ENCODE measurements around the gene TMEM150A. TPM values are rescaled to one million over a fixed set of nuclear protein-coding genes. Genes with fewer than 3 reads are reported as not detected.
"Not testable (repeated sequence)": the region's sequence is repeated elsewhere in the genome, so short reads cannot be mapped to it uniquely, and the experiment has no call there.

TMEM150A gene
- total RNA-seq, 1 donor from 2014 or later = 4.7 TPM

GRCh38 chr2:85604133-85604444, 1.6 kb upstream of the TMEM150A start:
- Histone ChIP-seq H3K36me3 (ENCODE audit: control insufficient read depth in 3 of 3, insufficient read depth in 3 of 3, low read length in 3 of 3) (peaks cover 18 to 30% (median 30%) of the 10 kb centered on the region in 3 donors), H3K4me1 (ENCODE audit: control insufficient read depth in 3 of 3, insufficient read depth in 3 of 3, low read length in 3 of 3) (peaks cover 69 to 81% (median 72%) of the 10 kb centered on the region in 3 donors), H3K9ac (ENCODE audit: low read depth in 1 of 3, low read length in 3 of 3) (peak overlapping the region; percentile 34 to 97 (median 48)), H3K27ac (ENCODE audit: low read depth, low read length) (peak overlapping the region; percentile 88), H3K4me3 (ENCODE audit: low read length in 3 of 3) (peak overlapping the region; percentile 60 to 93 (median 68))
- H3K9me3 ChIP-seq (ENCODE audit: control insufficient read depth in 3 of 3, low read length in 3 of 3); H3K27me3 ChIP-seq (ENCODE audit: control insufficient read depth in 3 of 3, insufficient read depth in 3 of 3, low read length in 3 of 3): not testable (repeated sequence)

- Histone ChIP-seq H3K36me3 (ENCODE audit: control insufficient read depth in 3 of 3, insufficient read depth in 3 of 3, low read length in 3 of 3) (peaks cover 31 to 41% (median 40%) of the 10 kb centered on the region in 3 donors), H3K27me3 (ENCODE audit: control insufficient read depth in 3 of 3, insufficient read depth in 3 of 3, low read length in 3 of 3) (no peaks in the 10 kb centered on the region), H3K9ac (ENCODE audit: low read depth in 1 of 3, low read length in 3 of 3) (peak overlapping the region; percentile 82 to 97 (median 83)), H3K27ac (ENCODE audit: low read depth, low read length) (peak overlapping the region; percentile 88), H3K4me1 (ENCODE audit: control insufficient read depth in 3 of 3, insufficient read depth in 3 of 3, low read length in 3 of 3) (peaks cover 53 to 68% (median 56%) of the 10 kb centered on the region in 3 donors), H3K4me3 (ENCODE audit: low read length in 3 of 3) (peak overlapping the region; percentile 82 to 100 (median 97)), H3K9me3 (ENCODE audit: control insufficient read depth in 3 of 3, low read length in 3 of 3) (no peaks in the 10 kb centered on the region)
Observed at GRCh38 chr2:85601771-85602475, 575 bp downstream of the TMEM150A start.

- Histone ChIP-seq H3K4me1 (ENCODE audit: control insufficient read depth in 3 of 3, insufficient read depth in 3 of 3, low read length in 3 of 3) (peaks cover 53 to 68% (median 56%) of the 10 kb centered on the region in 3 donors), H3K27me3 (ENCODE audit: control insufficient read depth in 3 of 3, insufficient read depth in 3 of 3, low read length in 3 of 3) (no peaks in the 10 kb centered on the region), H3K4me3 (ENCODE audit: low read length in 3 of 3) (peak overlapping the region; percentile 82 to 100 (median 97)), H3K36me3 (ENCODE audit: control insufficient read depth in 3 of 3, insufficient read depth in 3 of 3, low read length in 3 of 3) (peaks cover 37 to 45% (median 43%) of the 10 kb centered on the region in 3 donors), H3K9me3 (ENCODE audit: control insufficient read depth in 3 of 3, low read length in 3 of 3) (no peaks in the 10 kb centered on the region), H3K9ac (ENCODE audit: low read depth in 1 of 3, low read length in 3 of 3) (peak overlapping the region; percentile 82 to 97 (median 83)), H3K27ac (ENCODE audit: low read depth, low read length) (peak overlapping the region; percentile 88)
Observed at GRCh38 chr2:85600951-85601770, 1.3 kb downstream of the TMEM150A start.

DNA sequence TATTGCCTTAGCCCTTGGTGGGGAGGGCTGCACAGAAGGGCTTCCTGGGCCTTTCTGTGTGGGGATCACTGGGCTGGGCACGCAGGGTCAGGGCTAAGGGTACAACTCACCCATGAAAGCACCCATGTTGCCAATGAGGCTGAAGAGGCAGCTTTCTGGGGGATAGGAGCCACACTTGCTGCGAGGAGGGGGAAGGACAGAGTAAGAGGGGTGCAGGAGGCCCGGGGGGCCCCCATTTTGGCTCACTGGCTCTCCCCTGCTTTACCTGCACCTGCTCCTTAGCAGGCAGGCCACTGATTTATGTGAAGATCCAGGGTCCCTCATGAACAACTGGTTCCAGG, 2.3 kb downstream of the TMEM150A start:
- Histone ChIP-seq H3K4me3 (ENCODE audit: low read length in 3 of 3) (no peak overlapping the region), H3K27me3 (ENCODE audit: control insufficient read depth in 3 of 3, insufficient read depth in 3 of 3, low read length in 3 of 3) (no peaks in the 10 kb centered on the region), H3K9me3 (ENCODE audit: control insufficient read depth in 3 of 3, low read length in 3 of 3) (no peaks in the 10 kb centered on the region), H3K36me3 (ENCODE audit: control insufficient read depth in 3 of 3, insufficient read depth in 3 of 3, low read length in 3 of 3) (peaks cover 37 to 42% (median 42%) of the 10 kb centered on the region in 3 donors), H3K9ac (ENCODE audit: low read depth in 1 of 3, low read length in 3 of 3) (peak overlapping the region in 1 of 3 donors; percentile 97), H3K4me1 (ENCODE audit: control insufficient read depth in 3 of 3, insufficient read depth in 3 of 3, low read length in 3 of 3) (peaks cover 49 to 67% (median 49%) of the 10 kb centered on the region in 3 donors), H3K27ac (ENCODE audit: low read depth, low read length) (no peak overlapping the region)

- Histone ChIP-seq H3K4me3 (ENCODE audit: low read length in 3 of 3) (no peak overlapping the region), H3K9ac (ENCODE audit: low read depth in 1 of 3, low read length in 3 of 3) (peak overlapping the region in 1 of 3 donors; percentile 45), H3K36me3 (ENCODE audit: control insufficient read depth in 3 of 3, insufficient read depth in 3 of 3, low read length in 3 of 3) (peaks cover 37 to 42% (median 42%) of the 10 kb centered on the region in 3 donors), H3K9me3 (ENCODE audit: control insufficient read depth in 3 of 3, low read length in 3 of 3) (no peaks in the 10 kb centered on the region), H3K27ac (ENCODE audit: low read depth, low read length) (no peak overlapping the region), H3K27me3 (ENCODE audit: control insufficient read depth in 3 of 3, insufficient read depth in 3 of 3, low read length in 3 of 3) (no peaks in the 10 kb centered on the region), H3K4me1 (ENCODE audit: control insufficient read depth in 3 of 3, insufficient read depth in 3 of 3, low read length in 3 of 3) (peaks cover 48 to 68% (median 50%) of the 10 kb centered on the region in 3 donors)
Observed at GRCh38 chr2:85599468-85600234, 2.8 kb downstream of the TMEM150A start.

DNA sequence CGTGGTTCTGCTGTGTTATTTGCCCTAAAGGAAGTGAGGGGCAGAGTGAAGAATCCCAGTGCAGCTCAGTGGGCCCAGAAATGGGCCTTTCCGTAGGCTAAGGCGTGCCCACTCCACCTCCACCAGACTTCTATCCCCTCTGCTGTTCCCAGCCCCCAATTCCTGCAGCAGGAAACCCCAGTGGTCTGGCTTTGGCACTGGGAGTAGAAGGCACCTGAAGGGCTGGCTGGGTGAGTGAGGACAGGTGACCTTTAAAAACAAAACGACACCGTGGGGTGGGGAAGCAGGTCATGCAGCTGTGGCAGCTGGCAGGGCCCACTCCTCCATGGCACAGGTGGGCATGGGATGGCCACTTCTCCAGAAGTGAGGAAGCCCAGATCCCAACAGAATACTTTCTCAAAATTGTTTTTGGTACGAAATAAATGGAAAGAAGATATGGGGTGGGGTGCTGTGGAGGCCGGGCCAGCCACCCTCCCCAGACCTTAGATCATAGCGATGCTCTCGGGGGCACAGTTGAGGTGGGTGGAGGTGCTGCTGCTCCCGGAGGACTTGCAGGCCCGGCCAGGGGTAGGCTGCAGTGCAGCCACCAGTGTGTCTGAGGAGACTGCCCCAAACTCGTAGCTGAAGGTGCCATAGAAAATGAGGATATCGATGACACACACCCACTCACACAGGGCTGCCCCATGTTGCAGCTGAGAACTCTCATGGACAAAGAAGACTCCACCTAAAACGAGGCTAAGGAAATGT, 3.7 kb downstream of the TMEM150A start:
- no peaks in the 10 kb centered on the region for H3K27me3 ChIP-seq (ENCODE audit: control insufficient read depth in 3 of 3, insufficient read depth in 3 of 3, low read length in 3 of 3)
- H3K36me3 ChIP-seq (ENCODE audit: control insufficient read depth in 3 of 3, insufficient read depth in 3 of 3, low read length in 3 of 3) = peaks cover 37 to 42% (median 42%) of the 10 kb centered on the region in 3 donors
- H3K9ac ChIP-seq (ENCODE audit: low read depth in 1 of 3, low read length in 3 of 3) = peak overlapping the region in 1 of 3 donors; percentile 8
- no peaks in the 10 kb centered on the region for H3K9me3 ChIP-seq (ENCODE audit: control insufficient read depth in 3 of 3, low read length in 3 of 3)
- H3K4me3 ChIP-seq (ENCODE audit: low read length in 3 of 3) = no peak overlapping the region
- peaks cover 46 to 68% (median 48%) of the 10 kb centered on the region in 3 donors for H3K4me1 ChIP-seq (ENCODE audit: control insufficient read depth in 3 of 3, insufficient read depth in 3 of 3, low read length in 3 of 3)
- no peak overlapping the region for H3K27ac ChIP-seq (ENCODE audit: low read depth, low read length)

DNA sequence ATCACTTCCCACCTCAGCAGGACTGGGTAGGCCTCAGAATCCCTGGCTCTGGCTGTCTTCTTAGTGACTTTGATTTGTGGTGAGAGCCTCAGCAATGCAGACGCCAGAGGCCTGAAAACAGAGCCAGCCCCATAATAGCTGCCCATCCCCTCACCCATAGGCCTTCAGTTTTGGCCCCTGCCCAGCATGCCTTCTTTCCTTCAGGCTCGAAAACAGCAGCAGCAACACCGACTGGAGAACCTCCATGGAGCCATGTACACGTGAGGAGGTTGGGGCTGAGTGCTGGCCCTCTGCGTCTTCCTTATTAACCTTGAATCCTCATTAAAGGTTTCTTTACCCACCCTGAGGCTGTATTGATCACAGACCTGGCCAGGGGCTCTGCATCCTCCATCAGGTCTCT, 5.3 kb downstream of the TMEM150A start:
- H3K36me3 ChIP-seq (ENCODE audit: control insufficient read depth in 3 of 3, insufficient read depth in 3 of 3, low read length in 3 of 3) = peaks cover 42 to 49% (median 46%) of the 10 kb centered on the region in 3 donors
- no peaks in the 10 kb centered on the region for H3K9me3 ChIP-seq (ENCODE audit: control insufficient read depth in 3 of 3, low read length in 3 of 3)
- H3K27me3 ChIP-seq (ENCODE audit: control insufficient read depth in 3 of 3, insufficient read depth in 3 of 3, low read length in 3 of 3) = no peaks in the 10 kb centered on the region
- H3K4me1 ChIP-seq (ENCODE audit: control insufficient read depth in 3 of 3, insufficient read depth in 3 of 3, low read length in 3 of 3) = peaks cover 47 to 63% (median 54%) of the 10 kb centered on the region in 3 donors
- H3K27ac ChIP-seq (ENCODE audit: low read depth, low read length) = no peak overlapping the region
- H3K4me3 ChIP-seq (ENCODE audit: low read length in 3 of 3) = no peak overlapping the region
- peak overlapping the region in 1 of 3 donors; percentile 3 for H3K9ac ChIP-seq (ENCODE audit: low read depth in 1 of 3, low read length in 3 of 3)

- H3K4me1 ChIP-seq (ENCODE audit: control insufficient read depth in 3 of 3, insufficient read depth in 3 of 3, low read length in 3 of 3) = peaks cover 48 to 64% (median 55%) of the 10 kb centered on the region in 3 donors
- peaks cover 42 to 49% (median 45%) of the 10 kb centered on the region in 3 donors for H3K36me3 ChIP-seq (ENCODE audit: control insufficient read depth in 3 of 3, insufficient read depth in 3 of 3, low read length in 3 of 3)
- peak overlapping the region; percentile 83 to 99 (median 86) for H3K4me3 ChIP-seq (ENCODE audit: low read length in 3 of 3)
Observed at GRCh38 chr2:85596486-85597143, 5.9 kb downstream of the TMEM150A start.

GRCh38 chr2:85596026-85596333, 6.5 kb downstream of the TMEM150A start:
- Histone ChIP-seq H3K4me3 (ENCODE audit: low read length in 3 of 3) (peak overlapping the region; percentile 83 to 99 (median 86)), H3K4me1 (ENCODE audit: control insufficient read depth in 3 of 3, insufficient read depth in 3 of 3, low read length in 3 of 3) (peaks cover 48 to 64% (median 55%) of the 10 kb centered on the region in 3 donors), H3K27ac (ENCODE audit: low read depth, low read length) (peak overlapping the region; percentile 87), H3K36me3 (ENCODE audit: control insufficient read depth in 3 of 3, insufficient read depth in 3 of 3, low read length in 3 of 3) (peaks cover 39 to 46% (median 42%) of the 10 kb centered on the region in 3 donors), H3K9ac (ENCODE audit: low read depth in 1 of 3, low read length in 3 of 3) (peak overlapping the region; percentile 97 to 99 (median 97)), H3K9me3 (ENCODE audit: control insufficient read depth in 3 of 3, low read length in 3 of 3) (no peaks in the 10 kb centered on the region), H3K27me3 (ENCODE audit: control insufficient read depth in 3 of 3, insufficient read depth in 3 of 3, low read length in 3 of 3) (no peaks in the 10 kb centered on the region)

More at GRCh38 chr2:85596486-85597143, 5.9 kb downstream of the TMEM150A start:
- Histone ChIP-seq H3K9me3 (ENCODE audit: control insufficient read depth in 3 of 3, low read length in 3 of 3) (no peaks in the 10 kb centered on the region), H3K9ac (ENCODE audit: low read depth in 1 of 3, low read length in 3 of 3) (peak overlapping the region; percentile 97 to 99 (median 97)), H3K27ac (ENCODE audit: low read depth, low read length) (peak overlapping the region; percentile 87), H3K27me3 (ENCODE audit: control insufficient read depth in 3 of 3, insufficient read depth in 3 of 3, low read length in 3 of 3) (no peaks in the 10 kb centered on the region)
